Activated naive CD4-positive, alpha-beta T cell treated with anti-CD3 and anti-CD28 coated beads, Interleukin-2, amount 10 ng/mL, durations not matched to agents 7 days and 5 days (primary cell): ENCODE measurements around the gene HMGXB4.
A peak's percentile ranks its signal among the peaks of the same experiment; 100 is the strongest.

Source experiments
- CTCF ChIA-PET: fragments of 350-600 bp; sonication (Branson Sonifier 250); formaldehyde crosslinking; loops from one replicate; lab custom pipeline; 2021; ENCODE audit warnings: antibody characterized with exemption; lab: Charles Lee
- DNase-seq: peaks from one replicate; pipeline ENCODE4 v3.0.0-alpha.2; 2020
- H3K27ac Mint-ChIP-seq: one replicate; pipeline ENCODE4 v1.8.0; 2021; ENCODE audit warnings: mild to moderate bottlenecking, moderate library complexity, mixed read lengths
- H3K27me3 Mint-ChIP-seq: one replicate; pipeline ENCODE4 v1.8.0; 2021; ENCODE audit warnings: mild to moderate bottlenecking, mixed read lengths
- H3K36me3 Mint-ChIP-seq: one replicate; pipeline ENCODE4 v1.8.0; 2021; ENCODE audit warnings: mixed read lengths
- H3K4me1 Mint-ChIP-seq: one replicate; pipeline ENCODE4 v1.8.0; 2021; ENCODE audit warnings: mixed read lengths
- H3K4me3 Mint-ChIP-seq: one replicate; pipeline ENCODE4 v1.8.0; 2021; ENCODE audit warnings: mild to moderate bottlenecking, moderate library complexity, mixed read lengths
- H3K9me3 Mint-ChIP-seq: one replicate; pipeline ENCODE4 v1.8.0; 2021; ENCODE audit warnings: mixed read lengths

The HMGXB4 gene

DNA sequence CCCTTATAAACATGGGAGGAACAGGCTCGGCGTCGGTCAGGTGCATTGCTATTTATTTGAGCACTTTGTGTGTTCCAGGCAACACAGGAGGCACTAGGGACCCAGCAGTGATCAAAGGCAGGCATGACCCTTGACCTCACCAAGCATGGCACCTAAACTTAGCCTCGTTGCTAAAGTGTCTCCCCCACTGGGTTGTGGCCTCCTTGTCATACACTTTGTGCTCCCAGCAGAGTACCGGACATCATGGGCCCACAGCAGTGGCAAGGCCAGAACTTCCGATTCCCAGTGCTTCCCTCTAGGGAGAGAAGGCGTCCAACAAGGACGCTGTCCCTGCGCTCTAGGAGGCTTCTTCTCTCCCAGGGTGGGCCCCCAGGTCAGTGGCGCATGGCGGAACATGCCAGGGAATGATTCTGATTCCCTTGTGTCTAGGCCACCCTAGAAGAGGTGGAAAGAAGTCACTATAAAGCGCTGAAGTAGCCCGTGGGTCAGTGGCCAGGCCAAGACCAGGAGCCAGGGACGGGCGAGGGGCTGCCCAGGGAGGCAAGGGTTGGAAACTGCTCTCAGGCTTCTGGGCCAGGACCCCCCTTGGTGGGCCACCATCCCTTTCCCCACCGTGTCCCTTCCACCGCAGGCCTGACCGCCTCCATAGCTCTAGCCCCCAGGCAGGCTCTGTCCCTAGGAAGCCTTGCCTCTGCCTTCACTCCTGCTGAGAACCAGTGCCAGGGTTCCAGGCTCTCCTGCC is 62.1 kb downstream of the HMGXB4 start:
- CTCF ChIA-PET, result interaction anchor here (0.8 kb wide), 1 partner anchor 88 kb away, joined by 3 read pairs; no protein-coding TSS in a partner anchor
- no peaks in the 10 kb centered on the region for H3K27me3 Mint-ChIP-seq
- H3K9me3 Mint-ChIP-seq, result no peaks in the 10 kb centered on the region
- H3K27ac Mint-ChIP-seq, result no peak overlapping the region
- peaks cover 23% of the 10 kb centered on the region for H3K36me3 Mint-ChIP-seq
- no peak overlapping the region for H3K4me3 Mint-ChIP-seq
- DNase-seq, result no peak
- H3K4me1 Mint-ChIP-seq, result peaks cover 17% of the 10 kb centered on the region

DNA sequence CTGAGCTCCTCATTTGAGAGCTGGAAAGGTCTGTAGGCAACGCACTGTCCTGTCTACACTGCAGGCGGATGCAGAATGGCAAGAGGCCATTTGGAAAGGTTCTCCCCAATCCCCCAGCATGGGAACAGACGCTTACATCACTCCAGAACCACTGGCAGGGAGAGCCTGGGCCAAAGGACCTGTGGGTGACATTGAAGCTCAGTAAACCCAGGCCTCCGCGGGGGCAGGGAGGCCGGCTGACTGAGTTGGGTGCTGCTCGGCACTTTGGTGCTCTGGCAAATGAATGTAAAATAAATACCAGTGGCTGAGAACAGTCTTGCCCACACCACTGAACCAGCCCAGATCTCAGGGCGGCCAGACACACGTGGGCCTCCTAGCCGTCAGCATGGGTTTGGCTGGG is 64.8 kb downstream of the HMGXB4 start:
- H3K27ac Mint-ChIP-seq, result no peak overlapping the region
- no peak for DNase-seq
- H3K36me3 Mint-ChIP-seq, result peaks cover 37% of the 10 kb centered on the region
- H3K4me1 Mint-ChIP-seq, result no peaks in the 10 kb centered on the region
- H3K27me3 Mint-ChIP-seq, result no peaks in the 10 kb centered on the region
- CTCF ChIA-PET, result interaction anchor here (0.6 kb wide), 1 partner anchor 707 kb away, joined by 3 read pairs; no protein-coding TSS in a partner anchor
- H3K4me3 Mint-ChIP-seq, result no peak overlapping the region
- no peaks in the 10 kb centered on the region for H3K9me3 Mint-ChIP-seq

DNA sequence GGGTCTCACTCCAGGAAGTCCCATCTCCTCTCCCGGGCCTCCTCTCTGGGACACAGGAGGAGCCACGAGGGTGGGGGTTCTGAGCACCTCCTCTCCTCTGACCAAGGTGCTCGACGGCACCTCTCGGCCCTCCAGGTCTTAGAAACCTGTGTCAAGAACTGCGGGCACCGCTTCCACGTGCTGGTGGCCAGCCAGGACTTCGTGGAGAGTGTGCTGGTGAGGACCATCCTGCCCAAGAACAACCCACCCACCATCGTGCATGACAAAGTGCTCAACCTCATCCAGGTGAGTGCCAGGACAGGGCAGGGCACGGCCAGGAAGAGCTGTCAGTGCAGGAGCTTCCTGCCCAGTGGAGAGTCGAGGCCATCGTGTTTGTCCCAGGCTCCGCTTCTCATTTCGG is 65.6 kb downstream of the HMGXB4 start:
- no peak overlapping the region for H3K27ac Mint-ChIP-seq

DNA sequence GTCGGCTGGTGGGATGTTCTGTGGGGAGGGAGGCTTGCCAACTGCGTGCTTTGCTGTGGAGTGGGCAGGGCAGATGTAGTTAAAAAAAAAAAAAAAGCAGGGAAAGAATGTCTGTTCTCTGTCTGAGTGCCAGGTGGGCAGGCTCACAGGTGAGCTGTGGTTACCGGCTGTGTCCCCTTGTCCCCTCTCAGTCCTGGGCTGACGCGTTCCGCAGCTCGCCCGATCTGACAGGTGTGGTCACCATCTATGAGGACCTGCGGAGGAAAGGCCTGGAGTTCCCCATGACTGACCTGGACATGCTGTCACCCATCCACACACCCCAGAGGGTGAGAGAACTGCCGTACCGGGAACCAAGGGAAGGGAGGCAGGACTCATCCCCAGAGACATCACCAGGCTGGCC is 66.0 kb downstream of the HMGXB4 start:
- Mint-ChIP-seq H3K9me3 (no peaks in the 10 kb centered on the region), H3K36me3 (peaks cover 44% of the 10 kb centered on the region), H3K27ac (no peak overlapping the region), H3K27me3 (no peaks in the 10 kb centered on the region), H3K4me1 (peaks cover 2% of the 10 kb centered on the region), H3K4me3 (no peak overlapping the region)
- DNase-seq, result no peak
- CTCF ChIA-PET, result no interaction called here

More for the DNA sequence above, 65.6 kb downstream of the HMGXB4 start:
- Mint-ChIP-seq H3K27me3 (no peaks in the 10 kb centered on the region), H3K4me1 (no peaks in the 10 kb centered on the region), H3K36me3 (peaks cover 42% of the 10 kb centered on the region), H3K4me3 (no peak overlapping the region), H3K9me3 (no peaks in the 10 kb centered on the region)
- DNase-seq, result no peak
- CTCF ChIA-PET, result no interaction called here

DNA sequence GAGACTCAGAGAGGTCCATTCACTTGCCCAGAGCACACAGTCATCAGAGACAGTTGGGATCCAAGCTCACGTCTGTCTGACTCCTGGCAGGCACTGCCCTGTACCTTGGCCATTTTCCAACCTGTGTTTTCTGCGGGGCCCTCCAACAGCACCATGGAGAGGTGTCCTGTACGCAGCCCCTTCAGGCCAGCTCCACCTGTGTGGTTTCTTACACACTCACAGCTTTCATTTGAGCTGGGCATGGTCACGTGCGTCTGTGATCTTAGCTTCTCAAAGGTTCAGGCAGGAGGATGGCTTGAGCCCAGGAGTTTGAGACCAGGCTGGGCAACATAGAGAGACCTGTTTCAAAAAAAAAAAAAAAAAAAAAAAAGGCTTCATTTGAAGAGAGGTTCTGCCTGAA is 66.8 kb downstream of the HMGXB4 start:
- no peaks in the 10 kb centered on the region for H3K27me3 Mint-ChIP-seq
- peaks cover 3% of the 10 kb centered on the region for H3K4me1 Mint-ChIP-seq
- peaks cover 45% of the 10 kb centered on the region for H3K36me3 Mint-ChIP-seq
- H3K9me3 Mint-ChIP-seq, result no peaks in the 10 kb centered on the region
- CTCF ChIA-PET, result interaction anchor here (0.7 kb wide), 1 partner anchor 27 kb away, joined by 3 read pairs; no protein-coding TSS in a partner anchor
- no peak overlapping the region for H3K27ac Mint-ChIP-seq
- no peak overlapping the region for H3K4me3 Mint-ChIP-seq
- no peak for DNase-seq

DNA sequence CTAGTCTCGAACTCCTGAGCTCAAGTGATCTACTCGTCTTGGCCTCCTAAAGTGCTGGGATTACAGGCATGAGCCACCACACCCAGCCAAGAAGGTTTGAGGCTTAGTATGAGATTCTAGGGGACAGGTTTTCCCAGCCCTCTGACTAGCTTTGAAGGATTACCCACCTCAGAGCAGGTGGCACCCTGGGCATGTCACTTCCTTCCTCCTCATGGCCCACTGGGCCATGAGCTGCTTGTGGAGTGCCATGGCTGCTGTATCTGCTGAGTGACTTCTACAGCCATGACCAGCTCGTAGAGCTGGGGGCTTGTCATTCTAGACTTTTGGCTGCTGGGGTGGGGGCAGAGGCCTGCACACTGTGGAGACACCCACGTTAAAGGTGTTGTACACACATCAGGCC is 67.5 kb downstream of the HMGXB4 start:
- Mint-ChIP-seq H3K4me3 (no peak overlapping the region), H3K27me3 (no peaks in the 10 kb centered on the region), H3K4me1 (peaks cover 10% of the 10 kb centered on the region), H3K9me3 (no peaks in the 10 kb centered on the region), H3K36me3 (peaks cover 49% of the 10 kb centered on the region), H3K27ac (no peak overlapping the region)
- CTCF ChIA-PET, result interaction anchor here (0.7 kb wide), 1 partner anchor 26 kb away, joined by 3 read pairs; no protein-coding TSS in a partner anchor
- DNase-seq, result no peak

DNA sequence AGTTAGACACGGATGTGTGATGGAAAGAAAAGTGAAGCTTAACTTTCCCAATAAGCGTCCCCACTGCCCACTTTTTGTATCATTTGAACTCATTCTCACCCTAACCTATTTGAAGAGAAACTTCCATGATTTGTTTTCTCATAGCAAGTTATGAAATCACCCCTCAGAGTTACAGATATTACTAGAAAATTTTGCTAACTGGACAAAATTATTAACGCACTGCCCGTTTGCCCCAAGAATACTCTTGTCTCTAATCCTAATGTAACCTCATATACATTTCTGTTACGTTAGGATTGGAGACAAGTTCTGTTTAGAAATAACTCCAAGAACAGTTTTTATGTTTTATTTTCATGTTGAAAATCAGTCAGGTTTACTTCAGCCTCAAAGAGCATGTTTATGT is 67.9 kb downstream of the HMGXB4 start:
- Mint-ChIP-seq H3K36me3 (peaks cover 51% of the 10 kb centered on the region), H3K9me3 (no peaks in the 10 kb centered on the region), H3K27me3 (no peaks in the 10 kb centered on the region), H3K4me1 (peaks cover 14% of the 10 kb centered on the region), H3K4me3 (no peak overlapping the region), H3K27ac (no peak overlapping the region)
- CTCF ChIA-PET, result no interaction called here
- DNase-seq, result no peak

DNA sequence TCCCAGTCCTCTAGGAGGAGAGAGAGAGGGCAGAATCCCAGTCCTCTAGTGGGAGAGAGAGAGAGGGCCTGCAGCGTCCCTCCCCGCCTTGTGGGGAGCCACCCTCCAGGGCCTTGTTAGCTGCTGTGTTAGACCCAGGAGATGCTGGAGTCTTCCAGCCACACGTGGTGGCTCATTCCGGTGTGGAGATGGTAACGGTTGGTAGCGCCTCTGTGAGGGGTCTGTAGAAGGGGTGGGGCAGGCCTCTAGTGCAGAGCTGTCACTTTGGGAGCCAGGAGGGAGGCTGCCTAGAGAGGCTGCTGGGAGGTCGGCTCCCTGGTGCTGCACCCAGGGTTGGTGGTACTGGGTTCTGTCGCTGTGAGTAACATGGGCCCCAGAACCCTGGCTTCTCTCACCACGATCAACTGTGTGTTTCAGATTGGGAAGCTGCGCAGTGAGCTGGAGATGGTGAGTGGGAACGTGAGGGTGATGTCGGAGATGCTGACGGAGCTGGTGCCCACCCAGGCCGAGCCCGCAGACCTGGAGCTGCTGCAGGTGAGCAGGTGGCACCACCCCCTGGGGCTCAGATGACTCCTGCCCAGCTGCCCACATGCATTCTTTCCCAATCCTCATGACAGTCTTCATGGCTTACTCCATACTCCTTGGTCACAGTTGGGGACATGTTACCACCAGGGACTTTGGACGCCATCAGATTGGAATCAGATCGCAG is 69.7 kb downstream of the HMGXB4 start:
- Mint-ChIP-seq H3K27me3 (no peaks in the 10 kb centered on the region), H3K36me3 (peaks cover 55% of the 10 kb centered on the region), H3K4me3 (no peak overlapping the region), H3K4me1 (peaks cover 23% of the 10 kb centered on the region), H3K27ac (no peak overlapping the region), H3K9me3 (no peaks in the 10 kb centered on the region)
- CTCF ChIA-PET, result no interaction called here
- DNase-seq, result no peak

DNA sequence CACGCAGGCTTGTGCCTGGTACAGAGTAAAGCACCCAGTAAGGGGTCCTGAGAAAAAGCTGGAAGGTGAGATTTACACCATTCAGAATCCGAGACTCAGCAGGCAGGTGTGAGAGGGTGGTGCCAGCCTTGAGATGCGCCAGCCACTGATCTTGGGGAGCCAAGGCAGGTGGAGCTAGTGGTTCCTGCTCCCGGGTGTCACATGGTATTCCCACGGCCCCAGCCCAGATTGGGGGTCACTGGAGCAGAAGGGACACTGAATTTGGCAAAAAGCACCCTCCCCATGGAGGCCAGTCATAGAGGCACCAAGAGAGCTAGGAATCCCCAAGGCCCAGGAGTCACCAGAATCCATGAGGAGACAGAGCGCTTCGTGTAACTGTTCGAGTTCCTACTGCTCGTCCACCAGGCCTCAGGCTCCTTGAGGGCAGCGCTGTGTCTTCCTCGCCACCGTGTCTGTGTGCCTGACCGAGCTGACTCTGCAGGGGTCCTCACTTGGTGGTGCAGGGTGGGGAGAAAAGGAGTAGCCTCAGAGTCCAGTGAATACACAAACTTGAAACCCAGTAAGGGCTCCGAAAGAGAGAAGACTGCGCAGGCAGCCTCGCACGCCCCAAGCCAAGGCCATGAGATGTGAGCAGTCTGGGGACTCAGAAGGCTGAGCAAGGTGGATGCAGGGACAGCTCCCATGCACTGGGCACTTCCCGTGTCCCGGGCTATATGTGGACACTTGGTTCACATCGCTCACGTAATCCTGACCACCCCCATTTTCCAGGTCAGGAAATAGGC is 70.6 kb downstream of the HMGXB4 start:
- no peak for DNase-seq
- Mint-ChIP-seq H3K4me1 (peaks cover 23% of the 10 kb centered on the region), H3K27me3 (no peaks in the 10 kb centered on the region), H3K36me3 (peaks cover 52% of the 10 kb centered on the region), H3K9me3 (no peaks in the 10 kb centered on the region), H3K27ac (no peak overlapping the region), H3K4me3 (no peak overlapping the region)
- CTCF ChIA-PET, result no interaction called here

DNA sequence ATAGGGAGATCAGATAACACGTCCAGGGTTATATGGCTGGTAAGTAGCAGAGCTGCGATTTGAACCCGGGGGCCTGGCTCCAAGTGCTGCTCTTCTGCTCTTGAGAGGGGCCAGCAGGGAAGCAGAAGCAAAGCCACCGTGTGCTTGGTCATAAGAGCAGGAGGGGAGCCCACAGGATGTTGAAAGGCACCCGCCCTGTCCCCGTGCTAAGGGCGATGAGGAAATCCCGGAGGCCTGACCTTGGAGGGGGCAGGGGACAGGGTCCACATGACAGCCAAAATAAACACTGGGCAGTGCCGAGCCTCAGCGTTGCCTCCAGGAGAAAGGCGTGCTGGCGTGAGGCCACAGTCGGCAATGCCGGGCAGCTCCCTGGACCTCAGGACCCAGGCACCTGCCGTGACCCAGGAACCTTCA is 71.2 kb downstream of the HMGXB4 start:
- H3K9me3 Mint-ChIP-seq, result no peaks in the 10 kb centered on the region
- peaks cover 46% of the 10 kb centered on the region for H3K36me3 Mint-ChIP-seq

DNA sequence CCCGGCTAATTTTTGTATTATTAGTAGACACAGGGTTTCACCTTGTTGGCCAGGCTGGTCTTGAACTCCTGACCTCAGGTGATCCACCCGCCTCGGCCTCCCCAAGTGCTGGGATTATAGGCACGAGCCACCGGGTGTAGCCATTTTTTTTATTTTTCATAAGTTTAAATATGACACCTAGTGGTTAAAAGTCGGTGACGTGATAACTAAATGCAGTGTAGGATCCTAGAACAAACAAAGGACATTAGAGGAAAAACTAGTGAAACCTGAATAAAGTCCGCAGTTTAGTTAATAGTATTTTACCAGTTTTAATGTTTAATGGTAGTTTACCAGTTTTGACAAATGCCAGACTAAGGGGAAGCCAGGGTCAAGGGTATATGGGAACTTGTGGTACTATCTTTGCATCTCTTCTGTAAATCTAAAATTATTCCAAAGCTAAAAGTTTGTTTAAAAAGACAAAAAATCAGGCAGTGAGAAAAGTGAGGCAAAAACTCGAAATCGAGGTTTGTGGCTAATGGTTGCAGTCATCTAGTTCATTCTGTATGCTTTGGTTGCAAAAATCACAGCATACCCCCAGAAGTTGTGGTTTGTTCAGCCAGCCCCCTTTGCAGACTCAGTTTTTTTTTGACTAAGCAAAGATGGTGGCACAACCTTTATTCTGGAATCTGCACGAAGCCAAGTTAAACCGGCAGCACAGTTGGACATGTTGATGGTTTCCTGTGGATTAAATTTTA is 72.0 kb downstream of the HMGXB4 start:
- Mint-ChIP-seq H3K4me1 (peaks cover 28% of the 10 kb centered on the region), H3K36me3 (peaks cover 47% of the 10 kb centered on the region), H3K27ac (no peak overlapping the region), H3K9me3 (no peaks in the 10 kb centered on the region), H3K4me3 (no peak overlapping the region), H3K27me3 (no peaks in the 10 kb centered on the region)
- CTCF ChIA-PET, result interaction anchor here (0.7 to 1.6 kb wide), 3 partner anchors 15 to 98 kb away, joined by 3 to 7 read pairs (median 4); no protein-coding TSS in a partner anchor
- DNase-seq, result no peak

More for the DNA sequence above, 71.2 kb downstream of the HMGXB4 start:
- no peak overlapping the region for H3K4me3 Mint-ChIP-seq
- no peak for DNase-seq
- peaks cover 23% of the 10 kb centered on the region for H3K4me1 Mint-ChIP-seq
- CTCF ChIA-PET, result no interaction called here
- H3K27me3 Mint-ChIP-seq, result no peaks in the 10 kb centered on the region
- no peak overlapping the region for H3K27ac Mint-ChIP-seq

DNA sequence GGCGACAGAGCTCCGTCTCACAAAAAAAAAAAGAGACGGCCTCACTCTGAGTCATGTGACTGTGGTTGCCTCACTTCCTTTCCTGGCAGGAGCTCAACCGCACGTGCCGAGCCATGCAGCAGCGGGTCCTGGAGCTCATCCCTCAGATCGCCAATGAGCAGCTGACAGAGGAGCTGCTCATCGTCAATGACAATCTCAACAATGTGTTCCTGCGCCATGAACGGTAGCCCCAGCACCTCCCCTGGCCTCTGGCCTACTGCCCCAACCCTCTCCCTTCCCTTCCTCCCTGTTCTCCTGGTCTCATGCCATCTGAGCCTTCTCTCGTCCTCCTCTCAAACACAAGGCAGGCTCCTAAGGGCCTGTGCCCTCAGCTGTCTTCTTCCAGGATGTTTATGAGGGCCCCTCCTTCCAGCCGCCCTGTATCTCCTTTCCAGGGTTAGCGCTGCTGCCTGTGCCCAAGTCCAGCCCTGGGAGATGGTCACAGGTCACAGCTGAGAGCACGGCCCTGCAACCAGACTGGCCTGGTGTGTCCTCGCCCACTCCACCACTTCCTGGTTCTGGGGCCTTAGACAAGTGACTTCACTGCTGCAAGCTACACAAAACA is 73.1 kb downstream of the HMGXB4 start:
- peak overlapping the region; percentile 14 for H3K4me3 Mint-ChIP-seq
- H3K4me1 Mint-ChIP-seq, result peaks cover 38% of the 10 kb centered on the region
- CTCF ChIA-PET, result interaction anchor here (0.9 to 1.6 kb wide), 5 partner anchors 14 to 32 kb away, joined by 3 to 7 read pairs (median 3); partner anchors contain the start of gene TOM1
- peak; percentile 71 for DNase-seq
- H3K36me3 Mint-ChIP-seq, result peaks cover 44% of the 10 kb centered on the region
- H3K27ac Mint-ChIP-seq, result peak overlapping the region; percentile 80
- H3K9me3 Mint-ChIP-seq, result no peaks in the 10 kb centered on the region
- H3K27me3 Mint-ChIP-seq, result no peaks in the 10 kb centered on the region

DNA sequence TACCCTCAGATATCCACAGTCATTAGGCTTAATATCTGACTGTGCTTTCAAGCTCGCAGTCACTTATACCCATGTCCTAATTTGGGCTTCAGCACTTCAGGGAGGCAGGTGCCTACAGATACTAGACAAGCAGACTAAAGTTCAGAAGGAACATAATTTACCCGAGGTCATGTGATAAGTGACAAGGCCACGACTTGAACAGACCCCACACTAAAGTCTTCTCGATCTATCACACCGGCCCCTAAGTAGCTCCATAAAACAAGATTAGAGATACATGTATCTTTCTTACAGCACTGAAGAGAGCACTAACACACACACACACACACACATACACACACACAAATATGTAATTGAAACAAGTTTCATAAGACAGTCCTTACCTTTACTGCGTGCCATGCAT is 75.0 kb downstream of the HMGXB4 start:
- CTCF ChIA-PET, result no interaction called here
- H3K4me3 Mint-ChIP-seq, result no peak overlapping the region
- H3K36me3 Mint-ChIP-seq, result peaks cover 44% of the 10 kb centered on the region
- no peaks in the 10 kb centered on the region for H3K27me3 Mint-ChIP-seq
- H3K9me3 Mint-ChIP-seq, result no peaks in the 10 kb centered on the region
- no peak overlapping the region for H3K27ac Mint-ChIP-seq
- no peak for DNase-seq
- peaks cover 51% of the 10 kb centered on the region for H3K4me1 Mint-ChIP-seq
